B cell (primary cell): ENCODE data around the gene VWA5B2. TPM values are rescaled to one million over a fixed set of nuclear protein-coding genes. Genes with fewer than 3 reads are reported as not detected.

Experiments
- ATAC-seq: fragments of 200-7000 bp; cut with Tn5 transposase; one replicate; pipeline ENCODE4 v1.10.0; 2021; ENCODE audit warnings: low read depth, mild to moderate bottlenecking, moderate number of reproducible peaks, moderate library complexity
- CTCF ChIA-PET: fragments of 350-600 bp; sonication (Branson Sonifier 250); formaldehyde crosslinking; loops from one replicate; lab custom pipeline; 2021; ENCODE audit warnings: antibody characterized with exemption, inconsistent platforms; lab: Charles Lee
- POLR2A ChIA-PET: fragments of 350-600 bp; sonication (Branson Sonifier 250); formaldehyde crosslinking; loops from one replicate; lab custom pipeline; 2021; ENCODE audit warnings: antibody characterized with exemption; lab: Charles Lee
- DNase-seq: peaks from one replicate; pipeline ENCODE4 v3.0.0; 2013
- H2AFZ ChIP-seq: 2 replicates; pipeline ENCODE4 v1.6.1; 2012; ENCODE audit warnings: mild to moderate bottlenecking, low read depth, low read length; ENCODE audit not compliant: insufficient read depth, poor library complexity, severe bottlenecking
- H3K27ac ChIP-seq, 2 donors: 1 replicate in 1 of 2; 2 replicates in 1 of 2; pipeline ENCODE4 v1.5.1; 2012 to 2013; ENCODE audit warnings: low read length in 2 of 2, mild to moderate bottlenecking in 2 of 2, moderate library complexity in 1 of 2
- H3K27me3 ChIP-seq, 4 experiments: fragments of 200-600 bp in 1 of 4; sonication (generic) in 1 of 4; replicated peaks in 1 of 4; 1 replicate in 2 of 4; 2 replicates in 2 of 4; pipeline versions ENCODE4 v1.6.1 to v1.7.0; 2013 to 2016; ENCODE audit warnings: low read length in 3 of 4, mild to moderate bottlenecking in 2 of 4, mixed read lengths in 1 of 4, moderate library complexity in 1 of 4; ENCODE audit not compliant: insufficient read depth in 4 of 4, control insufficient read depth in 3 of 4; ENCODE audit errors: control extremely low read depth in 1 of 4
- H3K36me3 ChIP-seq, 2 experiments: replicated peaks in 1 of 2; 1 replicate in 1 of 2; 2 replicates in 1 of 2; pipeline versions ENCODE4 v1.6.1 to v1.7.1; 2013; ENCODE audit warnings: low read length in 1 of 2; ENCODE audit not compliant: insufficient read depth in 2 of 2, control insufficient read depth in 1 of 2; ENCODE audit errors: control extremely low read depth in 1 of 2, extremely low read depth in 1 of 2
- H3K4me1 ChIP-seq, 2 donors: fragments of 200-600 bp in 1 of 2; sonication (generic) in 1 of 2; 1 replicate in 1 of 2; 2 replicates in 1 of 2; pipeline versions ENCODE4 v1.5.1 to v1.6.1; 2013 to 2017; ENCODE audit warnings: low read length in 2 of 2; ENCODE audit not compliant: control insufficient read depth in 2 of 2, insufficient read depth in 2 of 2
- H3K4me2 ChIP-seq: replicated peaks from 2 replicates; pipeline ENCODE3; 2012; ENCODE audit warnings: mild to moderate bottlenecking, low read depth, low read length; ENCODE audit not compliant: poor library complexity, severe bottlenecking
- H3K4me3 ChIP-seq, 5 experiments: fragments of 200-600 bp in 1 of 5; sonication (generic) in 1 of 5; 1 replicate in 3 of 5; 2 replicates in 2 of 5; pipeline versions ENCODE4 v1.5.1 to v1.7.0; 2011 to 2016; ENCODE audit warnings: low read length in 4 of 5, mild to moderate bottlenecking in 4 of 5, low read depth in 2 of 5, control low read depth in 1 of 5, moderate library complexity in 1 of 5; ENCODE audit not compliant: insufficient read depth in 1 of 5; ENCODE audit errors: control extremely low read depth in 1 of 5, extremely low read depth in 1 of 5
- H3K79me2 ChIP-seq: fragments of 200-600 bp; sonication (generic); one replicate; pipeline ENCODE4 v1.6.0; 2016; ENCODE audit warnings: low read length; ENCODE audit not compliant: control insufficient read depth, insufficient read depth
- H3K9ac ChIP-seq: fragments of 200-600 bp; sonication (generic); 2 replicates; pipeline ENCODE4 v1.6.1; 2017; ENCODE audit warnings: mild to moderate bottlenecking, low read length, moderate library complexity
- H3K9me3 ChIP-seq, 3 donors: one replicate each; pipeline versions ENCODE4 v1.6.1 to v1.7.1; 2013; ENCODE audit warnings: low read length in 2 of 3; ENCODE audit not compliant: control insufficient read depth in 2 of 3, insufficient read depth in 1 of 3; ENCODE audit errors: control extremely low read depth in 1 of 3
- H4K20me1 ChIP-seq: 2 replicates; pipeline ENCODE4 v1.6.0; 2012; ENCODE audit warnings: mild to moderate bottlenecking, low read length; ENCODE audit not compliant: insufficient read depth, control insufficient read depth, poor library complexity, severe bottlenecking
- H3K27ac Mint-ChIP-seq: one replicate; pipeline ENCODE4 v1.8.0; 2021; ENCODE audit warnings: mixed read lengths
- H3K27me3 Mint-ChIP-seq: one replicate; pipeline ENCODE4 v1.8.0; 2021; ENCODE audit warnings: mixed read lengths
- H3K4me1 Mint-ChIP-seq: one replicate; pipeline ENCODE4 v1.8.0; 2021; ENCODE audit warnings: mixed read lengths
- H3K4me3 Mint-ChIP-seq: one replicate; pipeline ENCODE4 v1.8.0; 2021; ENCODE audit warnings: mixed read lengths
- H3K9me3 Mint-ChIP-seq: one replicate; pipeline ENCODE4 v1.8.0; 2022; ENCODE audit warnings: mixed read lengths; ENCODE audit not compliant: insufficient read depth
- CTCF ChIP-seq: fragments of 200-600 bp; IDR thresholded peaks from one replicate; pipeline ENCODE4 v1.8.0; 2022; ENCODE audit warnings: antibody characterized with exemption, mild to moderate bottlenecking
- EZH2 ChIP-seq: IDR thresholded peaks from 2 replicates; pipeline ENCODE4 v1.6.1; 2012; ENCODE audit warnings: borderline replicate concordance, low read depth, mild to moderate bottlenecking, moderate library complexity, low read length; ENCODE audit not compliant: insufficient read depth, poor library complexity, severe bottlenecking
- WGBS: methylation state at CpG from one replicate; pipeline ENCODE4 v1.1.5; 2013; ENCODE audit warnings: missing lambda C conversion rate; ENCODE audit not compliant: insufficient coverage; 5-methylcytosine and 5-hydroxymethylcytosine counted together
- intact Hi-C: fragments of 100-400 bp; cut with micrococcal nuclease; formaldehyde crosslinking; loops from one replicate; pipeline ENCODE4 v1.10.0; 2022
- polyA plus RNA-seq: library from polyadenylated mRNA; depleted of rRNA; stranded (reverse); fragments of >200 nt; gene quantifications from 2 replicates; pipeline ENCODE4 v1.2.3, GENCODE V29; 2012
- total RNA-seq, 2 donors: library from RNA; stranded (reverse); fragments of 120-200 nt in 1 of 2; gene quantifications; 1 replicate in 1 of 2; 2 replicates in 1 of 2; pipeline versions ENCODE4 v1.2.3 to v1.2.4, GENCODE V29; 2013 to 2022

VWA5B2 gene
- total and polyA plus RNA-seq, 2 donors (not counting 1 experiment from before 2014, with no cell fraction given) = 0.10 to 0.37 TPM

DNA sequence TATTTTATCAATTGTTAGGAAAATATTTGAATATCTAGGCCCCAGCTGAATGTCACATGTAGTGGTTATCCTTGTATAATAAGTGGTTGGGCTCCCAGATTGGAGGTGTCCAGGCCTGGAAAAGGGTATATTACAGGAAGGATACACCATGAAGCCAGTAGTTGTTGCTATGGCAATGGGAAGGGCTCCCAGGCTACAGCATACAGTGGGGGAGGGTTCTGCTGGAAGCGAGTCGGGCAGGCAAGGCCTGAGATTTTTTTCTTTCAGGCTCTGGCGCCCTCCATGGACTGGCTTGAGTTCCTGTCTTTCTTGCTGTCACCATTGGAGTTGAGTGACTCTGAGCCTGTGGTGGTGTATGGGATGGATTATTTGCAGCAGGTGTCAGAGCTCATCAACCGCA lies 55.3 kb downstream of the VWA5B2 start:
- Mint-ChIP-seq H3K9me3 (no peaks in the 10 kb centered on the region), H3K27me3 (peaks cover 34% of the 10 kb centered on the region), H3K27ac (no peak overlapping the region), H3K4me3 (no peak overlapping the region), H3K4me1 (no peaks in the 10 kb centered on the region)
- DNase-seq (no peak), ATAC-seq (no peak)
- H3K27me3 ChIP-seq = peaks cover 0 to 10% (median 2%) of the 10 kb centered on the region in 4 experiments
- no peaks in the 10 kb centered on the region for H3K4me1 ChIP-seq
- H3K79me2 ChIP-seq = no peaks in the 10 kb centered on the region
- H3K9ac ChIP-seq = no peak overlapping the region
- no peaks in the 10 kb centered on the region for H3K36me3 ChIP-seq
- ChIA-PET CTCF (interaction anchor here (1.1 kb wide), 1 partner anchor 57 kb away, joined by 9 read pairs; no protein-coding TSS in a partner anchor), POLR2A (no interaction called here)
- H3K4me2 ChIP-seq = no peak overlapping the region
- intact Hi-C loops = no loop called here
- H2AFZ ChIP-seq = no peak overlapping the region
- no peak overlapping the region for H3K27ac ChIP-seq
- TF ChIP-seq EZH2 (no peak), CTCF (no peak)
- no peak overlapping the region for H3K4me3 ChIP-seq
- H3K9me3 ChIP-seq = no peaks in the 10 kb centered on the region
- H4K20me1 ChIP-seq = no peaks in the 10 kb centered on the region
- WGBS = 31% methylated on average over 3 of the region's 4 CpGs

- peaks cover 0 to 15% (median 4%) of the 10 kb centered on the region in 4 experiments for H3K27me3 ChIP-seq
- DNase-seq = peak; percentile 56
- no peak overlapping the region for H3K9ac ChIP-seq
- peak; percentile 49 for ATAC-seq
- ChIA-PET CTCF (interaction anchor here (0.6 to 1.6 kb wide), 7 partner anchors 61 to 394 kb away, joined by 3 to 8 read pairs (median 3); no protein-coding TSS in a partner anchor), POLR2A (no interaction called here)
- H3K9me3 ChIP-seq = no peaks in the 10 kb centered on the region
- H3K4me2 ChIP-seq = no peak overlapping the region
- H2AFZ ChIP-seq = peak overlapping the region; percentile 13
- no peaks in the 10 kb centered on the region for H3K4me1 ChIP-seq
- H3K4me3 ChIP-seq = no peak overlapping the region
- H3K79me2 ChIP-seq = no peaks in the 10 kb centered on the region
- TF ChIP-seq EZH2 (no peak), CTCF (peak; percentile 66)
- intact Hi-C loops = loop anchor here (1.0 kb wide), 2 partner anchors 62 to 394 kb away; no protein-coding TSS in a partner anchor
- no peak overlapping the region for H3K4me3 Mint-ChIP-seq
- peaks cover 23% of the 10 kb centered on the region for H3K27me3 Mint-ChIP-seq
- no peaks in the 10 kb centered on the region for H3K36me3 ChIP-seq
- H3K27ac Mint-ChIP-seq = no peak overlapping the region
- no peaks in the 10 kb centered on the region for H3K9me3 Mint-ChIP-seq
- WGBS = 16% methylated on average over 6 of the region's 10 CpGs
- H3K27ac ChIP-seq = no peak overlapping the region
- no peaks in the 10 kb centered on the region for H4K20me1 ChIP-seq
- no peaks in the 10 kb centered on the region for H3K4me1 Mint-ChIP-seq
Observed at GRCh38 chr3:184289426-184289938, 60.1 kb downstream of the VWA5B2 start.
